GM12878 (cell line): ENCODE data around the gene NCAM1. TPM values are rescaled to one million over a fixed set of nuclear protein-coding genes. Genes with fewer than 3 reads are reported as not detected.

ENCODE experiments used
- ATAC-seq: fragments of 200-7000 bp; cut with Tn5 transposase; 3 replicates; pipeline ENCODE4 v1.9.1; 2020; ENCODE audit warnings: mild to moderate bottlenecking, moderate library complexity
- BruUV-seq: library from RNA; stranded (reverse); fragments of 400-500 nt; replicated peaks from 2 replicates; lab custom pipeline; 2021; lab: Mats Ljungman, UMichigan
- CTCF ChIA-PET: fragments of 300-600 bp; sonication (Branson Sonifier 250); formaldehyde crosslinking; extraction: SDS; loops from one replicate; lab custom pipeline; 2021; ENCODE audit warnings: inconsistent platforms; lab: Yijun Ruan, JAX
- POLR2A ChIA-PET: fragments of 350-600 bp; formaldehyde crosslinking; extraction: SDS; loops from one replicate; lab custom pipeline; 2021; ENCODE audit warnings: inconsistent platforms; lab: Charles Lee
- RAD21 ChIA-PET: fragments of 300-600 bp; sonication (Branson Sonifier 250); formaldehyde crosslinking; loops from one replicate; lab custom pipeline; 2023; ENCODE audit warnings: antibody characterized with exemption; ENCODE audit not compliant: unreplicated experiment; lab: Charles Lee
- SMC1A ChIA-PET: fragments of 300-600 bp; sonication (Branson Sonifier 250); formaldehyde crosslinking; loops from one replicate; lab custom pipeline; 2023; ENCODE audit not compliant: unreplicated experiment, uncharacterized antibody; lab: Charles Lee
- DNase-seq: peaks from one replicate; pipeline ENCODE4 v3.0.0-alpha.2; 2011; ENCODE audit warnings: low read depth, low spot score
- FAIRE-seq: peaks from 3 replicates; lab custom pipeline; 2011; peaks lifted over from hg19 to GRCh38; lab: Jason Lieb, UNC
- H2AFZ ChIP-seq: 2 replicates; pipeline ENCODE4 v1.6.0; 2011; ENCODE audit warnings: low read depth, low read length, control low read depth; ENCODE audit not compliant: control insufficient read depth
- H3K27ac ChIP-seq: 2 replicates; pipeline ENCODE4 v1.5.1; 2011; ENCODE audit warnings: control low read depth; ENCODE audit not compliant: control insufficient read depth, insufficient read depth
- H3K27me3 ChIP-seq, 2 experiments: replicated peaks in 1 of 2; 2 replicates each; pipeline versions ENCODE4 v1.6.0 to v1.6.1; 2011; ENCODE audit warnings: low read length in 1 of 2; ENCODE audit not compliant: control insufficient read depth in 2 of 2, insufficient read depth in 2 of 2
- H3K36me3 ChIP-seq, 2 experiments: 2 replicates each; pipeline ENCODE4 v1.5.1; 2011; ENCODE audit warnings: low read length in 1 of 2; ENCODE audit not compliant: control insufficient read depth in 2 of 2, insufficient read depth in 2 of 2
- H3K4me1 ChIP-seq: 2 replicates; pipeline ENCODE4 v1.6.1; 2011; ENCODE audit warnings: mild to moderate bottlenecking, low read length, moderate library complexity, mixed read lengths; ENCODE audit not compliant: control insufficient read depth, insufficient read depth
- H3K4me2 ChIP-seq: 2 replicates; pipeline ENCODE4 v1.6.0; 2011; ENCODE audit warnings: control low read depth; ENCODE audit not compliant: control insufficient read depth, insufficient read depth
- H3K4me3 ChIP-seq: fragments of 200-600 bp; sonication (generic); 2 replicates; pipeline ENCODE4 v1.5.1; 2016
- H3K79me2 ChIP-seq: 2 replicates; pipeline ENCODE4 v1.6.0; 2011; ENCODE audit warnings: low read length; ENCODE audit not compliant: control insufficient read depth, insufficient read depth
- H3K9ac ChIP-seq: 2 replicates; pipeline ENCODE4 v1.8.0; 2011; ENCODE audit warnings: low read length, control low read depth, mixed read lengths; ENCODE audit not compliant: control insufficient read depth, insufficient read depth
- H3K9me3 ChIP-seq: replicated peaks from 3 replicates; pipeline ENCODE4 v1.5.1; 2011; ENCODE audit warnings: mild to moderate bottlenecking, low read length; ENCODE audit not compliant: control insufficient read depth, insufficient read depth
- H4K20me1 ChIP-seq: 2 replicates; pipeline ENCODE4 v1.6.0; 2011; ENCODE audit not compliant: control insufficient read depth, insufficient read depth
- CBFB ChIP-seq: IDR thresholded peaks from 2 replicates; pipeline ENCODE4 v1.6.1; 2016; ENCODE audit warnings: antibody characterized with exemption, low read depth
- CBX3 ChIP-seq: fragments of 200-600 bp; sonication (generic); IDR thresholded peaks from 2 replicates; pipeline ENCODE4 v1.6.1; 2016; ENCODE audit warnings: low read depth, borderline replicate concordance
- CREB1 ChIP-seq: IDR thresholded peaks from 2 replicates; pipeline ENCODE4 v1.6.1; 2012; ENCODE audit warnings: low read depth, mild to moderate bottlenecking, inconsistent platforms
- E2F8 ChIP-seq: fragments of 450-650 bp; IDR thresholded peaks from 2 replicates; pipeline ENCODE4 v1.6.1; 2018; ENCODE audit warnings: mild to moderate bottlenecking, low read depth, moderate library complexity; ENCODE audit not compliant: partially characterized antibody
- EZH2 ChIP-seq: IDR thresholded peaks from 2 replicates; pipeline ENCODE4 v1.6.1; 2012; ENCODE audit warnings: low read depth, mild to moderate bottlenecking, control low read depth, inconsistent platforms, low read length, borderline replicate concordance; ENCODE audit not compliant: control insufficient read depth
- FOXK2 ChIP-seq: fragments of 450-650 bp; IDR thresholded peaks from 2 replicates; pipeline ENCODE4 v1.6.1; 2017; ENCODE audit warnings: mild to moderate bottlenecking, moderate library complexity
- FOXM1 ChIP-seq: IDR thresholded peaks from 2 replicates; pipeline ENCODE4 v1.6.1; 2012; ENCODE audit warnings: low read depth, mild to moderate bottlenecking, inconsistent platforms, low read length, moderate library complexity
- IKZF1 ChIP-seq: fragments of 450-650 bp; conservative IDR thresholded peaks from 2 replicates; pipeline ENCODE4 v1.6.1; 2017; ENCODE audit warnings: antibody characterized with exemption, mild to moderate bottlenecking
- KAT2A ChIP-seq: conservative IDR thresholded peaks from 2 replicates; pipeline ENCODE4 v1.6.1; 2011; ENCODE audit warnings: low read depth, low read length; ENCODE audit not compliant: control insufficient read depth
- KDM1A ChIP-seq: fragments of 200-600 bp; sonication (generic); IDR thresholded peaks from 2 replicates; pipeline ENCODE4 v1.6.1; 2016; ENCODE audit warnings: borderline replicate concordance
- NKRF ChIP-seq: fragments of 450-650 bp; conservative IDR thresholded peaks from 2 replicates; pipeline ENCODE4 v1.6.1; 2017; ENCODE audit warnings: mild to moderate bottlenecking, moderate library complexity
- NR2C2 ChIP-seq: IDR thresholded peaks from 2 replicates; pipeline ENCODE4 v1.6.1; 2011; ENCODE audit warnings: borderline replicate concordance, low read depth; ENCODE audit not compliant: control insufficient read depth, insufficient read length
- POU2F2 ChIP-seq: IDR thresholded peaks from 3 replicates; pipeline ENCODE4 v1.6.1; 2011; ENCODE audit warnings: low read depth, mild to moderate bottlenecking, low read length, borderline replicate concordance
- SIN3A ChIP-seq: IDR thresholded peaks from 2 replicates; pipeline ENCODE4 v1.6.1; 2012; ENCODE audit warnings: low read depth, low read length, improper control_type of control experiment
- ZBTB33 ChIP-seq: fragments of 450-650 bp; IDR thresholded peaks from 2 replicates; pipeline ENCODE4 v1.6.1; 2017; ENCODE audit warnings: mild to moderate bottlenecking
- ZNF274 ChIP-seq: IDR thresholded peaks from one replicate; pipeline ENCODE4 v1.8.0; 2011; ENCODE audit not compliant: insufficient read length, insufficient read depth
- WGBS: methylation state at CpG from one replicate; pipeline ENCODE4 v1.1.6; 2016; ENCODE audit warnings: low lambda C conversion rate; ENCODE audit not compliant: insufficient replicate concordance, insufficient coverage; ENCODE audit errors: missing lambda C conversion rate; 5-methylcytosine and 5-hydroxymethylcytosine counted together
- in situ Hi-C: fragments of 300-500 bp; cut with MboI; formaldehyde crosslinking; loops from 9 replicates; pipeline ENCODE4 v1.14.3; 2018; ENCODE audit warnings: mixed read lengths
- intact Hi-C: fragments of 100-400 bp; cut with micrococcal nuclease; formaldehyde crosslinking; loops from one replicate; pipeline ENCODE4 v1.14.2; 2022; ENCODE audit not compliant: unreplicated experiment
- polyA plus RNA-seq, 11 experiments: library from polyadenylated mRNA; depleted of rRNA in 4 of 11; unstranded in 6 of 11; stranded (reverse) in 5 of 11; fragments of >200 nt; fragmentation: Nextera tagmentation in 4 of 11; fragmentation: Illumina TruSeq in 1 of 11; extraction: Ambion mirVana in 4 of 11; extraction: Trizol in 1 of 11; gene quantifications; 1 replicate in 1 of 11; 2 replicates in 10 of 11; pipeline versions ENCODE4 v1.2.1 to v1.2.3, GENCODE V29; 2011 to 2016; ENCODE audit warnings: inconsistent platforms in 2 of 11, missing spikeins in 2 of 11, low read depth in 1 of 11
- total RNA-seq, 4 experiments: library from RNA; depleted of rRNA in 3 of 4; stranded (reverse); fragments of >200 nt in 3 of 4; fragmentation: Illumina TruSeq in 1 of 4; extraction: Trizol in 1 of 4; gene quantifications; 2 replicates each; pipeline versions ENCODE4 v1.2.1 to v1.2.3, GENCODE V29; 2013 to 2021

The NCAM1 gene
- total and polyA plus RNA-seq, 10 of the 15 experiments (the other 5 are each of a cell fraction or from before 2014, with no cell fraction given), result 0.10 to 0.23 (median 0.11) TPM; not detected in 7

DNA sequence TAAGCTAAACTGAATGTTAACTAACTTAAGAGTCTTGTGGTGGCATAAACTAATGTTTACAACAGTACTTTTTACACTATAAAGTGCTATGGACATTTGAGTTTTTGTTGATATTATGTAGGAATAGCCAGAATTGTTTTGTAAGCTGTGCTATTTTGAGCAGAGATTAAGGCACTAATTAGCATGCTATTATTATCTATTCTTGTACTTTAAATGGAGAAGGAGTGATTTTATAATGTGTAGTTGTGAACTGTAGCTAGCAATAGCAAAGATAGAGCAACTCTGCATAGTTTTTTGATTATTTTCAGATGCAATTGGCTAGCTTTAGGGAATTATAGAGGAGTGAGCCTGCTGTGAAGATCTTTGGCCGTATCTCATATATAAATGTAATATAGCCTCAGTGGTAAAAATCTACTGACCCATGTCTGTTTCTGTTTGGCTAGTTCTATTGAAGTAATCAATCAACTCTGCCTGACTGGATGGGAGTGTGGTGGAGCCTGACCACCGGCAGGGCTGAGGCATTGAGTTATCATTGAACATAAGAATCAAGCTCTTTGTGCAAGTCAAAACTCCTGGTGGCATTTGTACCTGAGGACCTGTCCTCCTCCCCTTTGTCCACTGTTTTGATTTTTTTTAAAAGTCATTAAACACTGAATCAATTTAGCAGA is 34.3 kb downstream of the NCAM1 start:
- ChIA-PET POLR2A (interaction anchor here (0.6 kb wide), 1 partner anchor 60 kb away, joined by 3 read pairs; no protein-coding TSS in a partner anchor), CTCF (no interaction called here), RAD21 (no interaction called here), SMC1A (interaction anchor here (1.0 kb wide), 1 partner anchor 15 kb away, joined by 3 read pairs; no protein-coding TSS in a partner anchor)
- in situ Hi-C loops, result no loop called here
- intact Hi-C loops, result no loop called here
- ATAC-seq (no peak), DNase-seq (no peak), FAIRE-seq (no peak)
- Histone ChIP-seq H2AFZ (no peak overlapping the region), H3K36me3 (no peaks in the 10 kb centered on the region), H4K20me1 (no peaks in the 10 kb centered on the region), H3K79me2 (no peaks in the 10 kb centered on the region), H3K4me3 (no peak overlapping the region), H3K27me3 (no peaks in the 10 kb centered on the region; a peak in 1 of 4 replicates), H3K27ac (no peak overlapping the region), H3K9me3 (no peaks in the 10 kb centered on the region), H3K4me2 (no peak overlapping the region), H3K4me1 (no peaks in the 10 kb centered on the region), H3K9ac (no peak overlapping the region)
- WGBS, result 9% methylated on average over 2 of the region's 2 CpGs
- no TSS peak for BruUV-seq
- TF ChIP-seq KAT2A (no peak), CBX3 (no peak), CREB1 (no peak), KDM1A (no peak), NKRF (no peak), ZBTB33 (no peak), CBFB (no peak), EZH2 (no peak), IKZF1 (no peak), E2F8 (no peak), FOXM1 (no peak), POU2F2 (no peak), ZNF274 (no peak), FOXK2 (no peak), NR2C2 (no peak), SIN3A (no peak)
